ENCODE results near the gene CPEB2. TPM values are rescaled to one million over a fixed set of nuclear protein-coding genes. Genes with fewer than 3 reads are reported as not detected.

CPEB2 gene
- total and polyA plus RNA-seq, 2 of the 8 experiments (the other 6 are each of a cell fraction or from before 2014, with no cell fraction given) = 0.39 to 1.9 TPM

- TF ChIP-seq HDAC6 (IDR thresholded peaks at IDR 0.05; ENCODE audit: low read depth, low read length) = no peak
Measured at GRCh38 chr4:15012017-15012788, 9.9 kb downstream of the CPEB2 start (continued).

Measured in H1 (cell line).